HepG2 (cell line): Measurements from ENCODE around the gene SLC25A15. TPM values are rescaled to one million over a fixed set of nuclear protein-coding genes. Genes with fewer than 3 reads are reported as not detected.

Source experiments
- AKNA ChIP-seq: sonication (generic); formaldehyde crosslinking; IDR thresholded peaks from 2 replicates; pipeline ENCODE4 v1.4.0; 2020; ENCODE audit warnings: missing genetic modification reagents, borderline replicate concordance
- DPF2 ChIP-seq: sonication (generic); formaldehyde crosslinking; IDR thresholded peaks from 2 replicates; pipeline ENCODE4 v1.4.0; 2020; ENCODE audit warnings: mild to moderate bottlenecking, low read depth, missing genetic modification reagents, borderline replicate concordance
- FOXO1 ChIP-seq: sonication (generic); formaldehyde crosslinking; IDR thresholded peaks from 2 replicates; pipeline ENCODE4 v1.4.0; 2020; ENCODE audit warnings: missing genetic modification reagents
- GRHL1 ChIP-seq: sonication (generic); formaldehyde crosslinking; conservative IDR thresholded peaks from 2 replicates; pipeline ENCODE4 v1.8.0; 2022; ENCODE audit warnings: missing genetic modification reagents
- HES4 ChIP-seq: sonication (generic); formaldehyde crosslinking; IDR thresholded peaks from 2 replicates; pipeline ENCODE4 v1.9.0; 2021; ENCODE audit warnings: mild to moderate bottlenecking, missing genetic modification reagents, borderline replicate concordance
- HOXA7 ChIP-seq: sonication (generic); formaldehyde crosslinking; IDR thresholded peaks from 2 replicates; pipeline ENCODE4 v1.8.1; 2022; ENCODE audit warnings: mild to moderate bottlenecking, missing genetic modification reagents, moderate library complexity
- RFX1 ChIP-seq: fragments of 450-650 bp; IDR thresholded peaks from 2 replicates; pipeline ENCODE4 v1.6.1; 2017
- RXRB ChIP-seq: IDR thresholded peaks from 2 replicates; pipeline ENCODE4 v1.6.1; 2016; ENCODE audit warnings: borderline replicate concordance, missing genetic modification reagents, missing compliant biosample characterization
- SAP130 ChIP-seq: IDR thresholded peaks from 2 replicates; pipeline ENCODE4 v1.6.1; 2016; ENCODE audit warnings: low read depth
- SCMH1 ChIP-seq: sonication (generic); formaldehyde crosslinking; IDR thresholded peaks from 2 replicates; pipeline ENCODE4 v1.9.0; 2021; ENCODE audit warnings: missing genetic modification reagents, mild to moderate bottlenecking, borderline replicate concordance
- U2AF1 ChIP-seq: fragments of 200-400 bp; formaldehyde crosslinking; optimal IDR thresholded peaks from 2 replicates; pipeline ENCODE3; 2017; ENCODE audit warnings: mild to moderate bottlenecking, low read depth, low read length
- XBP1 ChIP-seq: sonication (generic); formaldehyde crosslinking; IDR thresholded peaks from 2 replicates; pipeline ENCODE4 v1.5.0; 2020; ENCODE audit warnings: missing genetic modification reagents
- XRCC5 ChIP-seq: fragments of 200-400 bp; formaldehyde crosslinking; optimal IDR thresholded peaks from 2 replicates; pipeline ENCODE3; 2017; ENCODE audit warnings: mild to moderate bottlenecking, low read length
- ZFP41 ChIP-seq: sonication (generic); formaldehyde crosslinking; IDR thresholded peaks from 2 replicates; pipeline ENCODE4 v1.4.0; 2020; ENCODE audit warnings: mild to moderate bottlenecking, missing genetic modification reagents, borderline replicate concordance
- ZNF235 ChIP-seq: sonication (generic); formaldehyde crosslinking; IDR thresholded peaks from 2 replicates; pipeline ENCODE4 v1.8.1; 2023; ENCODE audit warnings: mild to moderate bottlenecking, missing genetic modification reagents, borderline replicate concordance
- ZNF263 ChIP-seq: sonication (generic); formaldehyde crosslinking; IDR thresholded peaks from 2 replicates; pipeline ENCODE4 v1.4.0; 2020; ENCODE audit warnings: missing genetic modification reagents
- ZNF674 ChIP-seq: sonication (generic); formaldehyde crosslinking; IDR thresholded peaks from 2 replicates; pipeline ENCODE4 v1.5.0; 2020; ENCODE audit warnings: low read depth, mild to moderate bottlenecking, missing genetic modification reagents
- polyA plus RNA-seq, 8 experiments: library from polyadenylated mRNA; depleted of rRNA in 3 of 8; stranded (reverse) in 7 of 8; unstranded in 1 of 8; fragments of >200 nt; fragmentation: Illumina TruSeq in 4 of 8; extraction: Trizol in 4 of 8; gene quantifications; 2 replicates each; pipeline versions ENCODE4 v1.2.1 to v1.2.3, GENCODE V29; 2011 to 2016; ENCODE audit warnings: low read depth in 4 of 8, missing spikeins in 1 of 8, mixed read lengths in 1 of 8; ENCODE audit not compliant: insufficient read depth in 1 of 8
- total RNA-seq, 5 experiments: library from RNA; depleted of rRNA; stranded (reverse); fragments of >200 nt; fragmentation: Illumina TruSeq; extraction: Trizol; gene quantifications; 2 replicates each; pipeline ENCODE4 v1.2.3, GENCODE V29; 2016; ENCODE audit warnings: low read depth in 1 of 5
- TF ChIP-seq, protein P1 (sequence below): sonication (generic); formaldehyde crosslinking; IDR thresholded peaks from 2 replicates; pipeline ENCODE4 v1.5.0; 2020; ENCODE audit warnings: mild to moderate bottlenecking, missing genetic modification reagents
- TF ChIP-seq, protein P2 (sequence below): sonication (generic); formaldehyde crosslinking; IDR thresholded peaks from 2 replicates; pipeline ENCODE4 v1.4.0; 2020; ENCODE audit warnings: mild to moderate bottlenecking, missing genetic modification reagents

The SLC25A15 gene
- total and polyA plus RNA-seq, 2 of the 13 experiments (the other 11 are each of a cell fraction or from before 2014, with no cell fraction given) = 17.3 to 39.1 TPM

GRCh38 chr13:40786568-40786996, 2.8 kb upstream of the SLC25A15 start (continued):
- TF ChIP-seq, protein P1, sequence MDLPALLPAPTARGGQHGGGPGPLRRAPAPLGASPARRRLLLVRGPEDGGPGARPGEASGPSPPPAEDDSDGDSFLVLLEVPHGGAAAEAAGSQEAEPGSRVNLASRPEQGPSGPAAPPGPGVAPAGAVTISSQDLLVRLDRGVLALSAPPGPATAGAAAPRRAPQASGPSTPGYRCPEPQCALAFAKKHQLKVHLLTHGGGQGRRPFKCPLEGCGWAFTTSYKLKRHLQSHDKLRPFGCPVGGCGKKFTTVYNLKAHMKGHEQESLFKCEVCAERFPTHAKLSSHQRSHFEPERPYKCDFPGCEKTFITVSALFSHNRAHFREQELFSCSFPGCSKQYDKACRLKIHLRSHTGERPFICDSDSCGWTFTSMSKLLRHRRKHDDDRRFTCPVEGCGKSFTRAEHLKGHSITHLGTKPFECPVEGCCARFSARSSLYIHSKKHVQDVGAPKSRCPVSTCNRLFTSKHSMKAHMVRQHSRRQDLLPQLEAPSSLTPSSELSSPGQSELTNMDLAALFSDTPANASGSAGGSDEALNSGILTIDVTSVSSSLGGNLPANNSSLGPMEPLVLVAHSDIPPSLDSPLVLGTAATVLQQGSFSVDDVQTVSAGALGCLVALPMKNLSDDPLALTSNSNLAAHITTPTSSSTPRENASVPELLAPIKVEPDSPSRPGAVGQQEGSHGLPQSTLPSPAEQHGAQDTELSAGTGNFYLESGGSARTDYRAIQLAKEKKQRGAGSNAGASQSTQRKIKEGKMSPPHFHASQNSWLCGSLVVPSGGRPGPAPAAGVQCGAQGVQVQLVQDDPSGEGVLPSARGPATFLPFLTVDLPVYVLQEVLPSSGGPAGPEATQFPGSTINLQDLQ (CRISPR knock-in tag) = no peak
- TF ChIP-seq ZFP41 (no peak), XRCC5 (no peak), XBP1 (CRISPR knock-in tag) (no peak), SCMH1 (CRISPR knock-in tag) (no peak), RXRB (CRISPR knock-in tag) (peak; percentile 98), AKNA (CRISPR knock-in tag) (no peak), SAP130 (peak; percentile 87), DPF2 (CRISPR knock-in tag) (peak; percentile 86), HES4 (CRISPR knock-in tag) (no peak), GRHL1 (CRISPR knock-in tag) (no peak), ZNF263 (CRISPR knock-in tag) (no peak), HOXA7 (CRISPR knock-in tag) (no peak), U2AF1 (no peak), FOXO1 (CRISPR knock-in tag) (peak; percentile 85), RFX1 (no peak), ZNF674 (CRISPR knock-in tag) (no peak), ZNF235 (CRISPR knock-in tag) (no peak)
- TF ChIP-seq, protein P2, sequence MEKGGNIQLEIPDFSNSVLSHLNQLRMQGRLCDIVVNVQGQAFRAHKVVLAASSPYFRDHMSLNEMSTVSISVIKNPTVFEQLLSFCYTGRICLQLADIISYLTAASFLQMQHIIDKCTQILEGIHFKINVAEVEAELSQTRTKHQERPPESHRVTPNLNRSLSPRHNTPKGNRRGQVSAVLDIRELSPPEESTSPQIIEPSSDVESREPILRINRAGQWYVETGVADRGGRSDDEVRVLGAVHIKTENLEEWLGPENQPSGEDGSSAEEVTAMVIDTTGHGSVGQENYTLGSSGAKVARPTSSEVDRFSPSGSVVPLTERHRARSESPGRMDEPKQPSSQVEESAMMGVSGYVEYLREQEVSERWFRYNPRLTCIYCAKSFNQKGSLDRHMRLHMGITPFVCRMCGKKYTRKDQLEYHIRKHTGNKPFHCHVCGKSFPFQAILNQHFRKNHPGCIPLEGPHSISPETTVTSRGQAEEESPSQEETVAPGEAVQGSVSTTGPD = no peak
